ENCODE measurements around the gene CTSH.

DNA sequence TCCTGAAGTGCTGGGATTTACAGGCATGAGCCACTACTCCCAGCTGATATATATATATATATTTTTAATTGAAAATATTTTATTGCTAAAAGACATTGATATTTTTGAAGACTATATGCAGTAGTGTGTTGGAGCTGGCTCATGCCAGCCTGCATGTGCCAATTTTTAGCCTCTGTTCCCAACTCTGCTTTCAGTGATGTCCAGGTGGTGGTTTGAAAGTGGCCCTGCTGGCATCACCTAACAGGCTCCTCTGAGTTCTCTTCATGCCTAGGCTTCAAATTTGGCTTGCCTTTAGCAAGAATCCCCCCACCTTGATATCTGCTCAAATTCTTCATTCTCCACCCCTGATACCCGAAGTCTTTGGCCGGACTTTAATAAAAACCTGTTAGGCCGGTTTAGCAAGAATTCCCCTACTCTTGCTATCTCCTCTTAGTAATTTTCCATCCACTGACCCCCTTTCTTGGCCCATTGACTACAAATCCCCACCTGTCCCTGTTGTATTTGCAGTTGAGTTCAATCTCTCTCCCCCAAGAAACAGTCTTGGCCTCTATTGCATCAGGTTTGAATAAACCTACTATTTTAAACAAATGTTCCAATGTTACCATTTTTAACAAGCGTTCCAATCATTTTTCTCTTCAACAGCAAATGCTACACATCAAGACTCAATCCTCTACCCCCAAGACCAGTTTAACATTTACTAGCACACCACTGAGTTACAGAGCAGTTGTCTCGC, 23.9 kb upstream of the CTSH start:
- TF ChIP-seq, protein P1, sequence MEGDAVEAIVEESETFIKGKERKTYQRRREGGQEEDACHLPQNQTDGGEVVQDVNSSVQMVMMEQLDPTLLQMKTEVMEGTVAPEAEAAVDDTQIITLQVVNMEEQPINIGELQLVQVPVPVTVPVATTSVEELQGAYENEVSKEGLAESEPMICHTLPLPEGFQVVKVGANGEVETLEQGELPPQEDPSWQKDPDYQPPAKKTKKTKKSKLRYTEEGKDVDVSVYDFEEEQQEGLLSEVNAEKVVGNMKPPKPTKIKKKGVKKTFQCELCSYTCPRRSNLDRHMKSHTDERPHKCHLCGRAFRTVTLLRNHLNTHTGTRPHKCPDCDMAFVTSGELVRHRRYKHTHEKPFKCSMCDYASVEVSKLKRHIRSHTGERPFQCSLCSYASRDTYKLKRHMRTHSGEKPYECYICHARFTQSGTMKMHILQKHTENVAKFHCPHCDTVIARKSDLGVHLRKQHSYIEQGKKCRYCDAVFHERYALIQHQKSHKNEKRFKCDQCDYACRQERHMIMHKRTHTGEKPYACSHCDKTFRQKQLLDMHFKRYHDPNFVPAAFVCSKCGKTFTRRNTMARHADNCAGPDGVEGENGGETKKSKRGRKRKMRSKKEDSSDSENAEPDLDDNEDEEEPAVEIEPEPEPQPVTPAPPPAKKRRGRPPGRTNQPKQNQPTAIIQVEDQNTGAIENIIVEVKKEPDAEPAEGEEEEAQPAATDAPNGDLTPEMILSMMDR (IDR thresholded peaks at IDR 0.05): no peak
- no peak for TF ChIP-seq POLR2A (IDR thresholded peaks at IDR 0.05)
